ENCODE data around the gene PLA2G3. TPM values are rescaled to one million over a fixed set of nuclear protein-coding genes. Genes with fewer than 3 reads are reported as not detected.

PLA2G3 gene
- total RNA-seq, 1 donor from 2014 or later = 5.0 TPM

DNA sequence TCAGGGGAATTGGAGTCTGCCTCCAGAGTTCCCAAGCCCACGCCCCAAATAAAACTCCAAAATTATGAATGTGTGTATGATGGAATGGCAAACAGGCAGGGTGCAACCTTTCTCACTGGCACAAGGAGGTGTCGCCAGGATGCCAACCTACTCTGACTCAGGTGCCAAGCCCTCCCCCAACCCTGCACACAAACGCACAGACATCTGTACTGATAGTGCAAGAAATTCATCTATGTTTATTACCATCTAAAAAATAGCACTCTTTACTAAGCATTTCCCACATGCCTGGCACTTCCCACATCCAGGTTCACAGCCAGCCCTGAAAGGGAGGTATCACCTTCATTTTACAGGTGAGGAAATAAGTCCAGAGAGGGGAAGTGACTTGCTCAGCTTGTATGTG is 1.2 kb downstream of the PLA2G3 start:
- H3K27me3 ChIP-seq (ENCODE audit: low read depth) = no peaks in the 10 kb centered on the region
- H3K4me1 ChIP-seq = peaks cover 6% of the 10 kb centered on the region
- H3K4me3 ChIP-seq = peak overlapping the region; percentile 40
- intact Hi-C loops (cut with DNase I) = no loop called here
- TF ChIP-seq, protein P1, sequence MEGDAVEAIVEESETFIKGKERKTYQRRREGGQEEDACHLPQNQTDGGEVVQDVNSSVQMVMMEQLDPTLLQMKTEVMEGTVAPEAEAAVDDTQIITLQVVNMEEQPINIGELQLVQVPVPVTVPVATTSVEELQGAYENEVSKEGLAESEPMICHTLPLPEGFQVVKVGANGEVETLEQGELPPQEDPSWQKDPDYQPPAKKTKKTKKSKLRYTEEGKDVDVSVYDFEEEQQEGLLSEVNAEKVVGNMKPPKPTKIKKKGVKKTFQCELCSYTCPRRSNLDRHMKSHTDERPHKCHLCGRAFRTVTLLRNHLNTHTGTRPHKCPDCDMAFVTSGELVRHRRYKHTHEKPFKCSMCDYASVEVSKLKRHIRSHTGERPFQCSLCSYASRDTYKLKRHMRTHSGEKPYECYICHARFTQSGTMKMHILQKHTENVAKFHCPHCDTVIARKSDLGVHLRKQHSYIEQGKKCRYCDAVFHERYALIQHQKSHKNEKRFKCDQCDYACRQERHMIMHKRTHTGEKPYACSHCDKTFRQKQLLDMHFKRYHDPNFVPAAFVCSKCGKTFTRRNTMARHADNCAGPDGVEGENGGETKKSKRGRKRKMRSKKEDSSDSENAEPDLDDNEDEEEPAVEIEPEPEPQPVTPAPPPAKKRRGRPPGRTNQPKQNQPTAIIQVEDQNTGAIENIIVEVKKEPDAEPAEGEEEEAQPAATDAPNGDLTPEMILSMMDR (IDR thresholded peaks at IDR 0.05) = no peak
- H3K27ac ChIP-seq = no peak overlapping the region
- no peaks in the 10 kb centered on the region for H3K36me3 ChIP-seq
- no peak for ATAC-seq
- DNase-seq = peak; percentile 33
- no peaks in the 10 kb centered on the region for H3K9me3 ChIP-seq

DNA sequence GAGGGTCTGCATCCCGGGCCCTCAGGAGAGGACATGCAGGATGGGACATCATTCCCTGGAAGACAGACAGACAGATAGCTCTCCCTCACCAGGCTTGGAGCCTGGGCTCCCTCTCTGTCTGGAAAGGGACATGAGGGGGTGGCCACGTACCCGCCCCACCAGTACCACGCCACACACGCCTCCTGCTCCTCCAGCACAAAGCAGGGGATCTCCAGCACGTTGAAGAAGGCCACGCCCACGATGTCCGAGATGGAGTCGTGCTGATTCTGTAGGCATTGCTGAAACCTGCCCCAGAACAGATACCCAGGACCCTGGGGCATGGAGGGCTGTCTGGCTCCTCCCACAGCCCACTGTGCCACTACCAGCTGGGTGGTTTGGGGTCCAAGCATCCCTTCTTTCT is 2.2 kb downstream of the PLA2G3 start:
- Histone ChIP-seq H3K27me3 (ENCODE audit: low read depth) (no peaks in the 10 kb centered on the region), H3K4me1 (peaks cover 6% of the 10 kb centered on the region), H3K9me3 (no peaks in the 10 kb centered on the region), H3K27ac (no peak overlapping the region), H3K36me3 (no peaks in the 10 kb centered on the region), H3K4me3 (no peak overlapping the region)
- DNase-seq = no peak
- ATAC-seq = no peak
- TF ChIP-seq, protein P1 (IDR thresholded peaks at IDR 0.05) = no peak
- intact Hi-C loops (cut with DNase I) = no loop called here

DNA sequence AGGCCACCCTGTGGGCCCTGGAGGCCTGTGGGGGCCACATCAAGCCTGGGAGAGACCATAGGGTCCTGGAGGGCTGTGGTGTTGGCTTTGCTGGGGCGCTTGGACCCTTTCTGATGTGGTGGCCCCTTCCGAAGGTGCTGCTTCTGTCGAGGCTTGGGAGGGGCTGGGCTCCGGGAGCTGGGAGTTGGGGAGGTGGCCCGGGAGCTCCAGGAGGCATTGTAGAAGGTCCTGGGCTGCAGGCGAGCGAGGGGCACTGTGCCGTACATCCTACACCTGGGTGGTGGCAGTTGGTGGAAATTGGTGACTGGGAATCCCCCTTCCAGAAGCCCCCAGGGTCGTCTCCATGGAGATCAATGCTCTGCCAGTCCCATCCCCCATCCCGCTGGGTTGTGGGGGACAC is 2.6 kb downstream of the PLA2G3 start:
- H3K36me3 ChIP-seq = no peaks in the 10 kb centered on the region
- no peak overlapping the region for H3K4me3 ChIP-seq
- TF ChIP-seq, protein P1 (IDR thresholded peaks at IDR 0.05) = no peak
- no peaks in the 10 kb centered on the region for H3K9me3 ChIP-seq
- no peak overlapping the region for H3K27ac ChIP-seq
- H3K4me1 ChIP-seq = peaks cover 6% of the 10 kb centered on the region
- DNase-seq (no peak), ATAC-seq (no peak)
- intact Hi-C loops (cut with DNase I) = no loop called here
- no peaks in the 10 kb centered on the region for H3K27me3 ChIP-seq (ENCODE audit: low read depth)

DNA sequence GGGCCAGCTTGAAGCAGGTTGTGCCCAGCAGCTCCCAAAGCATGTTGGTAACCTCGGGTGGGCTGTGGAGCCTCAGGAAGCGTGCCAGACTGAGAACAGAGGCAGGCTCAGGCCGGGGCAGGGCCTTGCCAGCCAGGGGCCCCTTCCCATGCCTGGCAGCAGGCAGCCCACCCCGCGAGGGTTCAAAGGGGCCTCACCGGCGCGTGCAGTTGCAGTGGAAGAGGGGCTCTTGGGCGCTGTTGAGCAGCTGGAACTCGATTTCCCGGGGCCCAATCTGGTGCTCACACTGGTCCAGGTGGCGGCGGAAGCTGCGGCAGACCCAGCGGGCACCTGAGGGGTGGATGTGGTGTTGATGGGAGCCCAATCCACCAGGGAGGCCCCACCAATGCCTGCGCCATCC is 3.6 kb downstream of the PLA2G3 start:
- ATAC-seq (no peak), DNase-seq (no peak)
- TF ChIP-seq, protein P1 (IDR thresholded peaks at IDR 0.05) = no peak
- intact Hi-C loops (cut with DNase I) = no loop called here
- H3K27ac ChIP-seq = no peak overlapping the region
- no peaks in the 10 kb centered on the region for H3K27me3 ChIP-seq (ENCODE audit: low read depth)
- peaks cover 6% of the 10 kb centered on the region for H3K4me1 ChIP-seq
- H3K4me3 ChIP-seq = no peak overlapping the region
- no peaks in the 10 kb centered on the region for H3K36me3 ChIP-seq
- H3K9me3 ChIP-seq = no peaks in the 10 kb centered on the region

DNA sequence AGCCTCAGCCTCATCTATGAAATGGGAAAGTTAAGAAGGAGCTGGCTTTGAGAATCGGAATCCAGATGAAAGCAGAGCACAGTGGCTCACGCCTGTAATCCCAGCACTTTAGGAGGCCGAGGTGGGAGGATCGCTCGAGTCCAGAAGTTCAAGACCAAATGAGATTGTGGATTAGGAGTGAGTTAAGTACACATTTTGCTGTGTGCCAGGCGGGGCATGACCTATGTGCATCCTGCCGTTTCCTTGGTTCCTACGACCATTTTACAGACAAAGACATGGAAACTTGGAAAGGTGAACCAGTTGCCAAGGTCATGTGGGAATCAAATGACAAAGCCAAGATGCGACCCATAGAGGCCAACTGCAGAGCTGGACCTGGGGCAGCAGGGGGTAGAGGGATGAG is 4.2 kb downstream of the PLA2G3 start:
- no peaks in the 10 kb centered on the region for H3K36me3 ChIP-seq
- H3K4me3 ChIP-seq = no peak overlapping the region
- peaks cover 6% of the 10 kb centered on the region for H3K4me1 ChIP-seq
- no peak overlapping the region for H3K27ac ChIP-seq
- ATAC-seq = no peak
- intact Hi-C loops (cut with DNase I) = no loop called here
- no peaks in the 10 kb centered on the region for H3K27me3 ChIP-seq (ENCODE audit: low read depth)
- TF ChIP-seq, protein P1 (IDR thresholded peaks at IDR 0.05) = no peak
- no peaks in the 10 kb centered on the region for H3K9me3 ChIP-seq
- DNase-seq = no peak

DNA sequence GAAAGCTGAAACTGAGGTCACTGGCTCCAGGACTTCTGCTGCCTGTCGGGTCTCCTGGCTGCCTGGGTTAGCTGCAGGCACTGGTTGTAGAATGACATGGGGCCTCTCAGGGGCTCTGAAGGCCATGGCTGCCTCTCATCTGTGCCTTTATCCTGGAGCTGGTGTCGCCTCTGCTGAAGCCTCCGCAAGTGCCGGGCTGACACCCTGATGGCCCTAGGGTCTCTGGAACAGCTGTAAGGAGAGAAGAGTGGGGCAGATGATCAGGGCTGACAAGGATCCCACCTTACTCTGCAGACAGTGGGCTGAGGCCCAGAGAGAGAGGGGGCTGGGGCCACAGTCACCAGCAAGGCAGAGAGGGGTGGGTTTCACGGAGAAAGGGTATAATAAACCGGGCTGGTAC is 4.6 kb downstream of the PLA2G3 start:
- Histone ChIP-seq H3K4me3 (no peak overlapping the region), H3K27ac (no peak overlapping the region), H3K36me3 (no peaks in the 10 kb centered on the region), H3K4me1 (peaks cover 2% of the 10 kb centered on the region), H3K27me3 (ENCODE audit: low read depth) (no peaks in the 10 kb centered on the region), H3K9me3 (no peaks in the 10 kb centered on the region)
- TF ChIP-seq, protein P1 (IDR thresholded peaks at IDR 0.05) = no peak
- DNase-seq (no peak), ATAC-seq (no peak)
- intact Hi-C loops (cut with DNase I) = no loop called here

Data from lower lobe of right lung (tissue), 2 donors.